GM21737 (cell line): ENCODE results near the gene SRPK2.
"Not testable (repeated sequence)": the region's sequence is repeated elsewhere in the genome, so short reads cannot be mapped to it uniquely, and the experiment has no call there.

Experiments used
- ATAC-seq: cut with Tn5 transposase; IDR thresholded peaks from one replicate; pipeline ENCODE4 v1.9.1; 2021; ENCODE audit warnings: mild to moderate bottlenecking, moderate library complexity; ENCODE audit not compliant: unreplicated experiment

The SRPK2 gene

GRCh38 chr7:105377903-105378302 lies 10.8 kb downstream of the SRPK2 start:
- ATAC-seq, result no peak

GRCh38 chr7:105376908-105377533 lies 11.7 kb downstream of the SRPK2 start:
- no peak for ATAC-seq

- no peak for ATAC-seq
Measured at GRCh38 chr7:105369944-105370343, 18.8 kb downstream of the SRPK2 start.

- ATAC-seq, result no peak
Measured at GRCh38 chr7:105367458-105367857, 21.3 kb downstream of the SRPK2 start.

- no peak for ATAC-seq
Measured at GRCh38 chr7:105365541-105366534, 22.9 kb downstream of the SRPK2 start.

GRCh38 chr7:105364684-105365083 lies 24.0 kb downstream of the SRPK2 start:
- ATAC-seq, result no peak

- ATAC-seq, result not testable (repeated sequence)
Measured at GRCh38 chr7:105363657-105364056, 25.1 kb downstream of the SRPK2 start.

- not testable (repeated sequence) for ATAC-seq
Measured at GRCh38 chr7:105362685-105363084, 26.0 kb downstream of the SRPK2 start.

- ATAC-seq, result not testable (repeated sequence)
Measured at GRCh38 chr7:105361995-105362394, 26.7 kb downstream of the SRPK2 start.

- ATAC-seq, result not testable (repeated sequence)
Measured at GRCh38 chr7:105360149-105360548, 28.6 kb downstream of the SRPK2 start.

- no peak for ATAC-seq
Measured at GRCh38 chr7:105355701-105356100, 33.0 kb downstream of the SRPK2 start.

GRCh38 chr7:105354383-105354782 lies 34.3 kb downstream of the SRPK2 start:
- no peak for ATAC-seq

- ATAC-seq, result no peak
Measured at GRCh38 chr7:105353752-105354328, 34.9 kb downstream of the SRPK2 start.

- no peak for ATAC-seq
Measured at GRCh38 chr7:105352901-105353668, 35.6 kb downstream of the SRPK2 start.

GRCh38 chr7:105352018-105352612 lies 36.6 kb downstream of the SRPK2 start:
- ATAC-seq, result peak; percentile 87

- no peak for ATAC-seq
Measured at GRCh38 chr7:105350906-105351305, 37.8 kb downstream of the SRPK2 start.

- ATAC-seq, result not testable (repeated sequence)
Measured at GRCh38 chr7:105348177-105348576, 40.5 kb downstream of the SRPK2 start.

- no peak for ATAC-seq
Measured at GRCh38 chr7:105346593-105347322, 42.0 kb downstream of the SRPK2 start.

- ATAC-seq, result no peak
Measured at GRCh38 chr7:105346138-105346537, 42.6 kb downstream of the SRPK2 start.

GRCh38 chr7:105345725-105346124 lies 43.0 kb downstream of the SRPK2 start:
- ATAC-seq, result no peak
